ENCODE results near the gene RALGAPA2. TPM values are rescaled to one million over a fixed set of nuclear protein-coding genes. Genes with fewer than 3 reads are reported as not detected.

The RALGAPA2 gene
- total RNA-seq, 4 donors from 2014 or later: 20.1 to 27.7 (median 23.0) TPM

- H3K27ac ChIP-seq (replicated peaks in 1 of 4): no peak overlapping the region
- H3K36me3 ChIP-seq: peaks cover 0 to 19% (median 8%) of the 10 kb centered on the region in 4 donors
- no peak for TF ChIP-seq POLR2AphosphoS5 (IDR thresholded peaks at IDR 0.05)
- TF ChIP-seq, protein P1, sequence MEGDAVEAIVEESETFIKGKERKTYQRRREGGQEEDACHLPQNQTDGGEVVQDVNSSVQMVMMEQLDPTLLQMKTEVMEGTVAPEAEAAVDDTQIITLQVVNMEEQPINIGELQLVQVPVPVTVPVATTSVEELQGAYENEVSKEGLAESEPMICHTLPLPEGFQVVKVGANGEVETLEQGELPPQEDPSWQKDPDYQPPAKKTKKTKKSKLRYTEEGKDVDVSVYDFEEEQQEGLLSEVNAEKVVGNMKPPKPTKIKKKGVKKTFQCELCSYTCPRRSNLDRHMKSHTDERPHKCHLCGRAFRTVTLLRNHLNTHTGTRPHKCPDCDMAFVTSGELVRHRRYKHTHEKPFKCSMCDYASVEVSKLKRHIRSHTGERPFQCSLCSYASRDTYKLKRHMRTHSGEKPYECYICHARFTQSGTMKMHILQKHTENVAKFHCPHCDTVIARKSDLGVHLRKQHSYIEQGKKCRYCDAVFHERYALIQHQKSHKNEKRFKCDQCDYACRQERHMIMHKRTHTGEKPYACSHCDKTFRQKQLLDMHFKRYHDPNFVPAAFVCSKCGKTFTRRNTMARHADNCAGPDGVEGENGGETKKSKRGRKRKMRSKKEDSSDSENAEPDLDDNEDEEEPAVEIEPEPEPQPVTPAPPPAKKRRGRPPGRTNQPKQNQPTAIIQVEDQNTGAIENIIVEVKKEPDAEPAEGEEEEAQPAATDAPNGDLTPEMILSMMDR (IDR thresholded peaks at IDR 0.05): no peak
- no peak for TF ChIP-seq EP300 (IDR thresholded peaks at IDR 0.05)
- no peak for TF ChIP-seq POLR2A (IDR thresholded peaks at IDR 0.05; ENCODE audit: low read depth)
- H3K4me1 ChIP-seq: no peaks in the 10 kb centered on the region
- 86% methylated on average over 6 of the region's 6 CpGs for WGBS
- H3K9me3 ChIP-seq: no peaks in the 10 kb centered on the region
- no peak for DNase-seq (ENCODE audit: extremely low spot score)
- no peak overlapping the region for H3K4me3 ChIP-seq
- no peaks in the 10 kb centered on the region for H3K27me3 ChIP-seq
- intact Hi-C loops (cut with DNase I): no loop called here
Measured at GRCh38 chr20:20435453-20435852, 277.0 kb downstream of the RALGAPA2 start.

DNA sequence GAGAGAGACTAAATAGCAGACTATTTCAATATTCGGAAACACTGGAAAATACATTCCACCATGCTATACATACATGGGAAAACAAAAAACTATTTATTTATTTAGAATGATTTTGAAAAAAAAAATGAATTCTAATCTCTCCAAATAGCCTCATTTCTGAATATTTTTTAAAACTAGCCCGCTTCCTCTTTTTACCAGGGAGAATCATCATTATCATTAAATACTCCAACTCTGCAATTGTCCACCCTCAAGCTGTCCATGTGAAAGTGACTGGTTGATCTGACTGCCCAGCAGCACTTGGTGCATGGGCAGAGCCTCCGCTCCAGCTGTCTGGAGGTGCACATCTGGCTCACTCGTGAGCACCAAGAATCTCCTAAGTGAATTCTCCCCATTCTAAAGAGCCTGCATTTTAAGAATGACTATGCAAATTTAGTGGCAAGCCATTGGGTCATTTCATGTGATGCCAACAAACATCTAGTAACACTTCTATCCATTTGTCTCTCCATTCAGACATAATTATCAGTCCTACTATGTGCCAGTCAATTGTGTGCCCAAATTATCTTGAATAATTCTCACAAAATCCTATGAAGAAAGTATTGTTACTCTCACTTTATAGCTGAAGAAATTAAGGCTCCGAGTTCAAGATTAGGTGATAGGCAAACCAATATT lies 279.7 kb downstream of the RALGAPA2 start:
- TF ChIP-seq POLR2A (IDR thresholded peaks at IDR 0.05; ENCODE audit: low read depth) (no peak), EP300 (IDR thresholded peaks at IDR 0.05) (no peak)
- DNase-seq (ENCODE audit: extremely low spot score): no peak
- no peak overlapping the region for H3K27ac ChIP-seq (replicated peaks in 1 of 4)
- peaks cover 0 to 19% (median 5%) of the 10 kb centered on the region in 4 donors for H3K36me3 ChIP-seq
- intact Hi-C loops (cut with DNase I): no loop called here
- H3K4me3 ChIP-seq: no peak overlapping the region
- H3K4me1 ChIP-seq: no peaks in the 10 kb centered on the region
- no peaks in the 10 kb centered on the region for H3K27me3 ChIP-seq
- WGBS: 95% methylated on average over 5 of the region's 5 CpGs
- no peaks in the 10 kb centered on the region for H3K9me3 ChIP-seq

GRCh38 chr20:20430066-20430465 lies 282.4 kb downstream of the RALGAPA2 start:
- no peaks in the 10 kb centered on the region for H3K4me1 ChIP-seq
- H3K27ac ChIP-seq (replicated peaks in 1 of 4): no peak overlapping the region
- 83% methylated on average over 2 of the region's 3 CpGs for WGBS
- no peak overlapping the region for H3K4me3 ChIP-seq
- DNase-seq (ENCODE audit: extremely low spot score): no peak
- no peak for TF ChIP-seq POLR2A (IDR thresholded peaks at IDR 0.05; ENCODE audit: low read depth)
- TF ChIP-seq, protein P1 (IDR thresholded peaks at IDR 0.05): no peak
- TF ChIP-seq POLR2AphosphoS5 (IDR thresholded peaks at IDR 0.05): no peak
- TF ChIP-seq EP300 (IDR thresholded peaks at IDR 0.05): no peak
- intact Hi-C loops (cut with DNase I): no loop called here
- peaks cover 0 to 23% (median 2%) of the 10 kb centered on the region in 4 donors for H3K36me3 ChIP-seq
- H3K27me3 ChIP-seq: no peaks in the 10 kb centered on the region
- no peaks in the 10 kb centered on the region for H3K9me3 ChIP-seq

- no peaks in the 10 kb centered on the region for H3K4me1 ChIP-seq
- intact Hi-C loops (cut with DNase I): no loop called here
- H3K36me3 ChIP-seq: peaks cover 0 to 24% (median 0%) of the 10 kb centered on the region in 4 donors
- TF ChIP-seq POLR2A (IDR thresholded peaks at IDR 0.05; ENCODE audit: low read depth): no peak
- TF ChIP-seq, protein P1 (IDR thresholded peaks at IDR 0.05): no peak
- DNase-seq (ENCODE audit: extremely low spot score): no peak
- WGBS: 75% methylated on average over 3 of the region's 3 CpGs
- H3K4me3 ChIP-seq: no peak overlapping the region
- H3K27ac ChIP-seq (replicated peaks in 1 of 4): no peak overlapping the region
- no peaks in the 10 kb centered on the region for H3K9me3 ChIP-seq
- H3K27me3 ChIP-seq: no peaks in the 10 kb centered on the region
Measured at GRCh38 chr20:20428067-20428466, 284.4 kb downstream of the RALGAPA2 start.

DNA sequence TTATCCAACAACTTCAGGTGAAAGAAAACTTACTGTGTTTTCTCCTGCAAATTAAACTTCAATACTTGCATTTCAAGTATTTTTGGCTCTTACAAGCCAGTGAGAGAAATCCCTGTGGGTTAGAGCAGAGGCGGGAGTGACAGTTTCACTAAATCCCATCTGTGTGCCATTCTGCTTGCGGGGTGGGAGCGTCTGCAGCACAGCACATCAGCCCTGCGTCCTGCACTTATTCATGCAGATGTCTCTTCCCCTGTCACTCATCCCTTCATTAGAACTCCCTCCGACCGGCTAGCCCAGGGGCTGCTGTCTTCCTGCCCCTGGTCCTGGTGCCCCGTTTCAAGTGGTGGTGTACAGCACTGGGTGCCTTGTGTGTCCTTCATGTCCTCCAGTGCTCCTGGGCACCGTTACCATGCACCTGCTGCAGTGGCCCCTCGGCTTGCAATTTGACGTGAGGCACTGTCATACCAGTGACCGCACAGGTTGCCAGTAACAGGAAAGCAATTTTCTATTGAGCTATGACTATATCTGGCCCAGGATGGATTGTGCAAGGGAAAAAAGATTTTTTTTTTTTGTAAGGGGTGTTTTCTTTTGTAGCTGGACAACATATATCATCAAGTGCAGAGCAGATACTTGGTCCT lies 285.1 kb downstream of the RALGAPA2 start:
- no peak for TF ChIP-seq POLR2AphosphoS5 (IDR thresholded peaks at IDR 0.05)
- no peak for TF ChIP-seq EP300 (IDR thresholded peaks at IDR 0.05)
- TF ChIP-seq, protein P1 (IDR thresholded peaks at IDR 0.05): no peak
- no peak for TF ChIP-seq POLR2A (IDR thresholded peaks at IDR 0.05; ENCODE audit: low read depth)
- intact Hi-C loops (cut with DNase I): no loop called here

More for the DNA sequence above, 285.1 kb downstream of the RALGAPA2 start:
- DNase-seq (ENCODE audit: extremely low spot score): no peak
- H3K27ac ChIP-seq (replicated peaks in 1 of 4): no peak overlapping the region
- H3K27me3 ChIP-seq: no peaks in the 10 kb centered on the region
- H3K4me1 ChIP-seq: no peaks in the 10 kb centered on the region
- no peaks in the 10 kb centered on the region for H3K9me3 ChIP-seq
- H3K36me3 ChIP-seq: peaks cover 0 to 31% (median 0%) of the 10 kb centered on the region in 4 donors
- 93% methylated on average over 11 of the region's 11 CpGs for WGBS
- H3K4me3 ChIP-seq: no peak overlapping the region

All from esophagus muscularis mucosa (tissue), 4 donors.